Stimulated activated memory B cell treated with anti-CD40 and anti-IgM and Interleukin-4, amounts not matched to agents 10 μg/mL and 1 μg/mL and 100 μg/mL, for 72 hours (primary cell): ENCODE results near the gene TEX101.

Source experiments
- ATAC-seq: fragments of 150-1000 bp; cut with Tn5 transposase; 2 replicates; pipeline ENCODE4 v1.10.0; 2021
- H3K27ac Mint-ChIP-seq: one replicate; pipeline ENCODE4 v1.8.0; 2022; ENCODE audit warnings: mild to moderate bottlenecking, mixed read lengths
- H3K27me3 Mint-ChIP-seq: one replicate; pipeline ENCODE4 v1.8.0; 2022; ENCODE audit warnings: mixed read lengths
- H3K36me3 Mint-ChIP-seq: one replicate; pipeline ENCODE4 v1.8.0; 2022; ENCODE audit warnings: mixed read lengths
- H3K4me1 Mint-ChIP-seq: one replicate; pipeline ENCODE4 v1.8.0; 2022; ENCODE audit warnings: mixed read lengths
- H3K4me3 Mint-ChIP-seq: one replicate; pipeline ENCODE4 v1.8.0; 2022; ENCODE audit warnings: mild to moderate bottlenecking, moderate library complexity, mixed read lengths
- H3K9me3 Mint-ChIP-seq: one replicate; pipeline ENCODE4 v1.8.0; 2022; ENCODE audit warnings: mixed read lengths

Gene TEX101

DNA sequence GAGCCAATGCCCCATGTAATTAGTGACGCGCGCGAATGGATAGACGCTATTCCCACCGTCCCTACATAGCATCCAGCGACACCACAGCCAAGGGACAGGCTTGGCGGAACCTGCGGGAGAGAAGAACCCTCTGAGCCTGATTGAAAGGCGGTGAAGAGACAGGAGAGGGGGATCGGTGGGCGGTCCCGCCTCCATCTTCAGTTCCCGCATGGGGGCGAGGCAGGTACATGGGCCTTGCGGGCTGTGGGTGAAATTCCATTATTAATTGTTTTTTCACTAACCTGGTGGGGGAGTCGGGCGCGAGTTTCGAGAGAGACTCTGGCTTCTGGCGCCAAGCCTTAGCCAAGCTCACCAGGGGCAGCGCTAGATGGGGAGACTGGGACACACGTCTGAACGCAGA lies 8.4 kb upstream of the TEX101 start:
- no peak overlapping the region for H3K4me3 Mint-ChIP-seq
- H3K4me1 Mint-ChIP-seq = no peaks in the 10 kb centered on the region
- H3K36me3 Mint-ChIP-seq = no peaks in the 10 kb centered on the region
- peaks cover 34% of the 10 kb centered on the region for H3K27me3 Mint-ChIP-seq
- no peak for ATAC-seq
- peaks cover 18% of the 10 kb centered on the region for H3K9me3 Mint-ChIP-seq
- no peak overlapping the region for H3K27ac Mint-ChIP-seq

DNA sequence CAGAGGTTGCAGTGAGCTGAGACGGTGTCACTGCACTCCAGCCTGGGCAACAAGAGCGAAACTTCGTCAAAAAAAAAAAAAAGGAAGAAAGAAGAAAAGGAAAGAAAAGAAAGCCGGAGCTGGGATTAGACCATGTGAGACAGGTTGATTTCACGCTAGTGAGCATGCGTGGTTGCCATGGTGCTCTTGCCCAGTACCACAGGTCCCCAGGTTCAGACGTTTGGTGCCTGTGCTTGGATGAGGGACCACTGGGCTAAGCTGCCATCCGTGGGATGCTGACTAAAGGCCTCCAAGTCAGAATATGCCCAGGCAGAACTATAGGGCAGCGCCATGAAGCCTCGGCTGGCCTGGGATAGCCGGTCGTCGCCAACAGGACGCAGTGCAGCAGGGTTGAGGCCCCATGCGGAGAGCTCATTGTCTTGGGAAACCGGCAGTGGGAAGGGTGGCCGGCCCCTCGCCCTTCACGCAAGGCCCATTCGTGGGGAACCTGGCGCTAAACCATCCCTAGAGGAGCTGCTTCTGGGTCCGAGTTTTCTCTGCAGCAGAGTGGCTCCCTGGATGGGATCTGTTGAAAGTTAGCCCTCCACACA lies 7.2 kb upstream of the TEX101 start:
- Mint-ChIP-seq H3K27ac (no peak overlapping the region), H3K9me3 (peaks cover 18% of the 10 kb centered on the region)

DNA sequence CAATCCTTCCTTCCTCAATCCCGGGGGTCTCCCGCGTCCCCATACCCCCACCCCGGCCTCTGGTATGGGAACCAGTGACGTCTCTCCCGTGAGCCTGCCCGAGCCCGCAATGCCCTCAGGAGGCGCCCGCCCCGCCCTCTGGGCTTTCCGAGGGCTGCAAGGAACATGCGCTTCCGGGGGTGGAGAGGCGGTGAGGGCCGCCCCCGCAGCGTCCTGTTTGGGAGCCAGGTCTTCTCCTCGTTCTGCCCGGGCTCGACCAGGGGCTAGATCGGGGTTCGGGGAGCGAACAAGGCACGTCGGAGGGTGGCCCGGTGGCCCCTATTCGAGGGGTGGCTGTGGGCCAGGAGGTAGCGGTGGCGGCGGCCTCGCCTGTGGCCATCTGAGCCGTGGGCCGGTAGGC lies 6.6 kb upstream of the TEX101 start:
- H3K4me1 Mint-ChIP-seq = no peaks in the 10 kb centered on the region
- no peaks in the 10 kb centered on the region for H3K36me3 Mint-ChIP-seq
- no peak overlapping the region for H3K27ac Mint-ChIP-seq
- H3K9me3 Mint-ChIP-seq = peaks cover 18% of the 10 kb centered on the region
- peaks cover 38% of the 10 kb centered on the region for H3K27me3 Mint-ChIP-seq
- H3K4me3 Mint-ChIP-seq = no peak overlapping the region
- ATAC-seq = no peak

More for the DNA sequence above, 7.2 kb upstream of the TEX101 start:
- Mint-ChIP-seq H3K4me3 (no peak overlapping the region), H3K36me3 (no peaks in the 10 kb centered on the region), H3K4me1 (no peaks in the 10 kb centered on the region), H3K27me3 (peaks cover 38% of the 10 kb centered on the region)
- ATAC-seq = no peak

DNA sequence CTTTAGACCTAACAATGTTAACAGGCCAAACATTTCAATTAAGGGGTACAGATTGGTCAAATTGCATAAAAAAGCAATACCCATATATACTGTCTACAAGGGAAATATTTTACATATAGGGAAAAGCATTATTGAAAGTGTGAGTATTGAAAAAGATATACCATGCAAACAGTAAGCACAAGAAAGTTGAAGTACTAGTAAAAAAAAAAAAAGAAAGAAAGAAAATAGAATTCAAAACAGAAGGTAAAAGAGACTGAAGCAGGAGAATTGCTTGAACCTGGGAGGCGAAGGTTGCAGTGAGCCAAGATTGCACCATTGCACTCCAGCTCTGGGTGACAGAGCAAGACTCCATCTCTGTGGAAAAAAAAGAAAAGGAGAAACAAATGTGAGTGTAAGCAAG lies 5.3 kb upstream of the TEX101 start:
- no peak for ATAC-seq
- Mint-ChIP-seq H3K36me3 (no peaks in the 10 kb centered on the region), H3K4me1 (no peaks in the 10 kb centered on the region), H3K27ac (no peak overlapping the region), H3K4me3 (no peak overlapping the region), H3K9me3 (peaks cover 18% of the 10 kb centered on the region), H3K27me3 (peaks cover 38% of the 10 kb centered on the region)

DNA sequence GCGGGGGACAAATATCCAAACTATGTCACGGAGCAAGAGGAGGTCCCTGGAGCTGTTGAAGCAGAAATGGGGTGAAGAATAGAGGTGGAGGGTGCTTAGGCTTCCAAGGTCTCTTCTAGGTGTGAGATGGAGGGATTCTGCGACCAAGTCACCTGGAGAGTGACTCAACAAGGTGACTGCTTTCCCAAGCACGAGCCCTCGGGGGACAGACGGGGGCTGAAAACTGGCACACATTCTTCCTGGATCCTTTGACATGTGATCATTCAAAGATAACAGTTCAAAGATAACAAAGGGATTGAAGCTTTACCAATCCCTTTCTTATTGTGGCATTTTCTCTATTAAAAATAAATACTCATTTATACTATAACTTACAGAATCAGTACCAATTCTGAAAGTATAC lies 2.2 kb upstream of the TEX101 start:
- Mint-ChIP-seq H3K27ac (no peak overlapping the region), H3K4me3 (no peak overlapping the region), H3K9me3 (peaks cover 16% of the 10 kb centered on the region), H3K36me3 (no peaks in the 10 kb centered on the region), H3K27me3 (peaks cover 25% of the 10 kb centered on the region), H3K4me1 (no peaks in the 10 kb centered on the region)
- ATAC-seq = no peak

DNA sequence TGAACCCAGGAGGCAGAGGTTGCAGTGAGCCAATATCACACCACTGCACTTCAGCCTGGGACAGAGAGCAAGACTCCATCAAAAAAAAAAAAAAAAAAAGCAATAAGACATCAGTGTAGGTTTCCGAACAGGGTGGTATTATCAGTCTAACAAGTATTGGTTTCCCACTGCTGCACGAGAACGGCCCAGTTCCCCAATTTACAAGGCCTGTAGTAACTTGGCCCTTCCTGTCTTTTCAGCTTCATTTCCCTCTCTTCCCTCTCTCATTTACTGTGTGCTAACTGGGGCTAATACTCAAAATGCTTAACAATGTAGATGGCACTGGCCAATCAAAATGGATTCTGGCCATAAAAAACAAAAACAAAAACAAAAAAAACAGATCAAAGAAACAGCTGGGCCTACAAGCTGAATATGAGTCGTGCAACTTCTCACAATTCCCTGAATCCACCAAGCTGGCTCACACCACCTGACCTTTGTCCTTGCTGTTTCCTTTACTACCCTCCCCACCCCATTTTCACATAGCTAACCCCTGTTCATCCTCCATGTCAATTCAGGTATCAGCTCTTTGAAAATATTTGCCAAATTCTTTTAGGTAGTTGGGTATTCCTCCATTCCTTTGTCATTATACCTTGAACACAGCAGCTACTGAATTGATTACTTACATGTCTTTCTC lies 2.4 kb downstream of the TEX101 start:
- Mint-ChIP-seq H3K27me3 (peaks cover 14% of the 10 kb centered on the region), H3K36me3 (no peaks in the 10 kb centered on the region), H3K4me3 (no peak overlapping the region), H3K4me1 (no peaks in the 10 kb centered on the region), H3K9me3 (no peaks in the 10 kb centered on the region), H3K27ac (no peak overlapping the region)
- ATAC-seq = no peak

DNA sequence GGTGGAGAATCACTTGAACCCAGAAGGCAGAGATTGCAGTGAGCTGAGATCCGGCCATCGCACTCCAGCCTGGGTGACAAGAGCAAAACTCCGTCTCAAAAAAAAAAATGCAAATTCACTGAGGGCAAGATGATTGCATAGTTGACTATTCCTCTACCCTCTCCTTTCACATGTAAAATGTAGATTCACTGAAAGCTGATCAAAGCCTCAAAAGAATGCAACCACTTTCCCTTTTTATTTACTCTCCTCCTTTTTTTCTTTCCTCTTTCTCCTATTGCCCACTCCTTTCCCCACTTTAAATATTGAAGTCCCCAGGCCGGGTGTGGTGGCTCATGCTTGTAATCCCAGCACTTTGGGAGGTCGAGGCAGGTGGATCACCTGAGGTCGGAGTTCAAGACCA lies 6.3 kb downstream of the TEX101 start:
- Mint-ChIP-seq H3K36me3 (no peaks in the 10 kb centered on the region), H3K27ac (no peak overlapping the region), H3K4me1 (peaks cover 8% of the 10 kb centered on the region), H3K27me3 (peaks cover 19% of the 10 kb centered on the region), H3K4me3 (no peak overlapping the region), H3K9me3 (no peaks in the 10 kb centered on the region)
- no peak for ATAC-seq

DNA sequence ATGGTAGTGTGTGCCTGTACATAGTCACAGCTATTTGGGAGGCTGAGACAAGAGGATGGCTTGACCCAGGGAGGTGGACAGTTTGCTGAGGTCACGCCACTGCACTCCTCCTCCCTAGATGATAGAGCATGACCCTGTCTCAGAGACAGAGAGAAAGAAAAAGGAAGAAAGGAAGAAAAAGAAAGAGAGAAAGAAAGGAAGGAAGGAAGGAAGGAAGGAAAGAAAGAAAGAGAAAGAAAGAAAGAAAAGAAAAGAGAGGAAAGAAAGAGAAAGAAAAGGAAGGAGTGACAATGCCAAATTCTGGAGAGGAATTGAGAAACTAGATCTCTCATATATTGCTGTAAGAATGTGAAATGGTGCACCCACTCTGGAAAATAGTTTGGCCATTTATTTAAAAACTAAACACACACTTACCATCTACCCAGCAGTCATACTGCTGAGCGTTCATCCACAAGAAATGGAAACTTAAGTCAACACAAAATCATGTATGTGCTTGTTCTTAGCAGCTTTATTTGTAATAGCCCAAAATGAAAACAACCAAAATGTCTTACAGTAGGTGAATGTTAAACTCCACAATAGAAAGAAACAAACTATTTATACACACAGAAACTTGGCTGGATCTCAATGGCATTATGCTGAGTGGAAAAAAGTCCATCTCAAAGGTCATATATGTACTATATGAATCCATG lies 7.5 kb downstream of the TEX101 start:
- H3K27me3 Mint-ChIP-seq = peaks cover 19% of the 10 kb centered on the region
- H3K27ac Mint-ChIP-seq = no peak overlapping the region
- no peak overlapping the region for H3K4me3 Mint-ChIP-seq
- ATAC-seq = no peak
- no peaks in the 10 kb centered on the region for H3K9me3 Mint-ChIP-seq
- H3K4me1 Mint-ChIP-seq = peaks cover 8% of the 10 kb centered on the region
- H3K36me3 Mint-ChIP-seq = no peaks in the 10 kb centered on the region

DNA sequence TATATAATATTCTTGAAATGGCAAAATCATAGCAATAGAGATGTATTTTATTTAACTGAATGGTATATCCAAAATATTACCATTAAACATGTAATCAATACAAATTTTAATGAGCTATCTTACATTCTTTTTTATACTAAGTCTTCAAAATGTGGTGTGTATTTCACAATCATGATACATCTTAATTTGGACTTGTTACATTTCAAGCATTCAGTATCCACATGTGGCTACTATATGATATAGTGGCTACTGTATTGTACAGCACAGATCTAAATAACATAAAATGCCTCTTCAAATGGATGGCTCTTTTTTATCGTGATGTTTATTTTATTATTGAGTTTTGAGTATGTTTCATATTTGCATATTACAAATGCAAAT lies 8.0 kb downstream of the TEX101 start:
- H3K9me3 Mint-ChIP-seq = no peaks in the 10 kb centered on the region
- no peak overlapping the region for H3K4me3 Mint-ChIP-seq
- no peaks in the 10 kb centered on the region for H3K36me3 Mint-ChIP-seq
- H3K27ac Mint-ChIP-seq = no peak overlapping the region
- no peak for ATAC-seq
- peaks cover 8% of the 10 kb centered on the region for H3K4me1 Mint-ChIP-seq
- peaks cover 19% of the 10 kb centered on the region for H3K27me3 Mint-ChIP-seq

DNA sequence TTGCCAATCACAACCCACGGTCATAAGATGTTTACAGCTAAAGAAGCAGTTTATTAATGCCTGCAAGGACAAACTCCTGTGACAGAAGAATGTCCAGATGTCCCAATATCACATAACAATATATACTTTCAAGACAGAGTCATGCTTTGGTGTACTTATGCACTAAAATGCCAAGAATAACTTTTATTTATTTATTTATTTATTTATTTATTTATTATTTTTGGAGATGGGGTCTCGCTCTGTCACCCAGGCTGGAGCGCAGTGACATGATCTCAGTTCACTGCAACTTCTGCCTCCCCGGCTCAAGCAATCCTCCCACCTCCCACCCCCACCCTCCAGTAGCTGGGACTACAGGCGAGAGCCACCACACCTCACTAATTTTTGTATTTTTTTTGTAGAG lies 9.1 kb downstream of the TEX101 start:
- Mint-ChIP-seq H3K4me1 (peaks cover 8% of the 10 kb centered on the region), H3K27ac (no peak overlapping the region), H3K27me3 (peaks cover 19% of the 10 kb centered on the region), H3K9me3 (no peaks in the 10 kb centered on the region), H3K4me3 (no peak overlapping the region), H3K36me3 (no peaks in the 10 kb centered on the region)
- no peak for ATAC-seq

DNA sequence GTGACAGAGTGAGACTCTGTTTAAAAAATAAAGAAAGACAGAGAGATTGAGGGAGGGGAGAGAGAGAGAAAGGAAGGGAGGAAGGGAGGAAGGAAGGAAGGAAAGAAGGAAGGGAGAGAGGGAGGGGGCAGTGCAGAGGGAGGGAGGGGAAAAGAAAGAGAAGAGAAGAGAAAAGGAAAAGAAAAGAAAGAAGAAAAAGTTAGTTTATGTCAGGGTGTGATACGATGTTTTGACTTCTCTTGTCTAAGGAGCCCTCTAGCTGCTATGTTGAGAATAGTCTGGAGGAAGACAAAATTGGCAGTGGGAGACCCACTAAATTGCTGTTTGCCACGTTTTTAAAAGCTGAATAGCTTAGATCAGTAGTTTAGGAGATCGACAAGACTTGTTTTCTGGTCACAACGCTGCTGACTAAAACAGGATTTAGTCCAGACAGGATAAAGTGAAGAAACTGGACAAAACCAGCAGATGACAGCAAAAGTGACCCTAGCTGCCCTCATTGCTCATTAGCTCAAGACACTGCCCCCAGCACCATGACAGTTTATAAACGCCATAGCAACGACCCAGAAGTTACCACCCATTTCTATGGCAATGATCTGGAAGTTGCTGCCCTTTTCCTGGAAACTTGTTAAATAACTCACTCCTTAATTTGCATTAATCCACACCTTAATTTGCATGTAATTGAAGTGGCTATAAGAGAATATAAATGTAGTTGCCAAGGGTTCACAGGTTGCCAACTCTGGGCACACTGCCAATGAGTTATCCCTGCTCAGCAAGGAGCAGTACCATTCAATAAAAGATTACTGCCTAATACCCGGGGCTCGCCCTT lies 11.1 kb downstream of the TEX101 start:
- no peak for ATAC-seq
- Mint-ChIP-seq H3K4me1 (peaks cover 16% of the 10 kb centered on the region), H3K4me3 (no peak overlapping the region), H3K27me3 (peaks cover 13% of the 10 kb centered on the region), H3K9me3 (no peaks in the 10 kb centered on the region), H3K36me3 (no peaks in the 10 kb centered on the region), H3K27ac (no peak overlapping the region)

DNA sequence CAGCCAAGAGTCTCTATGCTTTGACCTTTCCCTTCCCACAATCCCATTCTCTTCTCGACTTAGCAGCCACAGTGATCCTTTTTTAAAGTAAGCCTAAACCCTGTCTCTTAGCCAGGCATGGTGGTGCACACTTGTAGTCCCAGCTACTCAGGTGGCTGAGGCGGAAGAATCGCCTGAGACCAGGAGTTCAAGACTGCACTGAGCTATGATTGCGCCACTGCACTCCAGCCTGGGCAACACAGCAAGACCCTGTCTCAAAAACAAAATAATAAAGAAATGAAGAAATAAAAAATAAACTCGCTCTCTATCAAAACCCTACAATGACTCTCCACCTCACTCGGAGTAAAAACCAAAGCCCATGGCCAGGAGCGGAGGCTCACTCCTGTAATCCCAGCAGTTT lies 14.7 kb downstream of the TEX101 start:
- Mint-ChIP-seq H3K36me3 (no peaks in the 10 kb centered on the region), H3K4me1 (peaks cover 29% of the 10 kb centered on the region), H3K27me3 (no peaks in the 10 kb centered on the region), H3K27ac (peak overlapping the region; percentile 1), H3K4me3 (no peak overlapping the region), H3K9me3 (no peaks in the 10 kb centered on the region)
- ATAC-seq = no peak

DNA sequence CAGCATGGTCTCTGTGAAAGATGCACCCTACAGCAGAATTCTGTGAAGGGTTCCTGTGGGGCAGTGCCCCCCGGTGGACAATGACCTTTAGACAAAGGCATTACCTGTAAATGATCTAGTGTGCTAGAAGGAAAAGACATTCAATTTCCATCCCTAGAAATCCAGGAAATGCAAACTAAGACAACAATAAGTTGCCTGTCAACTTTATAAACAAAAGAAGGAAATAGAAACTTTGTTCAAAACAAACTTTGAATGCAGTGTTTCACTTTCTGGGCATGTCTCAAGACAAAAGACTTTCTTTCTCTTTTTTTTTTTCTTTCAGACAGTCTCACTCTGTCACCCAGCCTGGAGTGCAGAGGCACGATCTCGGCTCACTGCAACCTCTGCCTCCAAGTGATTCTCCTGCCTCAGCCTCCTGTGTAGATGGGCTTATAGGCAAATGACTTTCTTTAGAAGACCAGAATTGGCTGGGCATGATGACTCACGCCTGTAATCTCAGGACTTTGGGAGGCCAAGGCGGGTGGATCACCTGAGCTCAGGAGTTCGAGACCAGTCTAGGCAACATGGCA lies 15.5 kb downstream of the TEX101 start:
- Mint-ChIP-seq H3K36me3 (no peaks in the 10 kb centered on the region), H3K4me3 (no peak overlapping the region), H3K27ac (peak overlapping the region; percentile 1), H3K9me3 (no peaks in the 10 kb centered on the region), H3K4me1 (peaks cover 27% of the 10 kb centered on the region), H3K27me3 (no peaks in the 10 kb centered on the region)
- no peak for ATAC-seq

DNA sequence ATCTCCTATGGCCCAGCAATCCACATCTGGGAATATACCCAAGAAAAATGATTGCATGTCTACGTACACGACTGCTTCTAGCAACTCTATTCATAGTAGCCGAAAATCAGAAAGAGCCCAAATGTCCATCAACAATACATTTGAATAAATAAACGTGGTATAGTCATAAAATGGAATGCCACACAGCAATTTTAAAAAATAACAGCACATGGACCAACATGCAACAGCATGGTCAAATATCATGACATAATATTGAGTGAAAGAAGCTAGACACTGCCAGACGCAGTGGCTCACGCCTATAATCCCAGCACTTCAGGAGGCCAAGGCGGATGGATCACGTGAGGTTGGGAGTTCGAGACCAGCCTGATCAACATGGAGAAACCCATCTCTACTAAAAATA lies 16.3 kb downstream of the TEX101 start:
- no peak for ATAC-seq
- Mint-ChIP-seq H3K4me1 (peaks cover 27% of the 10 kb centered on the region), H3K9me3 (peaks cover 2% of the 10 kb centered on the region), H3K4me3 (no peak overlapping the region), H3K36me3 (no peaks in the 10 kb centered on the region), H3K27me3 (no peaks in the 10 kb centered on the region), H3K27ac (no peak overlapping the region)

DNA sequence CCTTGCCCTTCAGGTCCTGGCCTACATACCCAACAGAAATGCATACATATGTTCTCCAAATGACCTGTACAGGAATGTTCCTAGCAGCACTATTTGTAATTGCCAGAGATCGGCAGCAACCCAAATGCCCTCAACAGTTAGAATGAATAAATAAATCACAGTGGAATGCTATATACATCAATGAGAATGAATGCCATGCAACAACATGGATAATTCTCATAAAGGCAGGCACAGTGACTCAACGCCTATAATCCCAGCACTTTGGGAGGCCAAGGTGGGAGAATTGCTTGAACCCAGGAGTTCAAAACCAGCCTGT lies 18.6 kb downstream of the TEX101 start:
- no peak overlapping the region for H3K4me3 Mint-ChIP-seq

More for the DNA sequence above, 18.6 kb downstream of the TEX101 start:
- peaks cover 39% of the 10 kb centered on the region for H3K4me1 Mint-ChIP-seq
- no peaks in the 10 kb centered on the region for H3K36me3 Mint-ChIP-seq
- no peak overlapping the region for H3K27ac Mint-ChIP-seq
- H3K27me3 Mint-ChIP-seq = no peaks in the 10 kb centered on the region
- peaks cover 2% of the 10 kb centered on the region for H3K9me3 Mint-ChIP-seq
- no peak for ATAC-seq
